ENCODE results near the gene SLC4A11.

SLC4A11 gene

GRCh38 chr20:3239026-3239866 is at the start of gene SLC4A11:
Gene SLC4A11 (minus strand): TSS chr20:3239190. CDS start chr20:3239137, 53 bp downstream.
- peak; percentile 72 for DNase-seq

GRCh38 chr20:3283222-3283820 is 44.3 kb upstream of the SLC4A11 start:
- in situ Hi-C loops (cut with MboI; ENCODE audit: low pct_unique_long_range_greater_than_20kb, low sequenced_read_pairs) = no loop called here
- no peak for DNase-seq

More at GRCh38 chr20:3239026-3239866, at the start of gene SLC4A11:
- in situ Hi-C loops (cut with MboI; ENCODE audit: low pct_unique_long_range_greater_than_20kb, low sequenced_read_pairs) = no loop called here

GRCh38 chr20:3282271-3283221 is 43.6 kb upstream of the SLC4A11 start:
- DNase-seq = no peak
- in situ Hi-C loops (cut with MboI; ENCODE audit: low pct_unique_long_range_greater_than_20kb, low sequenced_read_pairs) = no loop called here

GRCh38 chr20:3281437-3281836 is 42.4 kb upstream of the SLC4A11 start:
- in situ Hi-C loops (cut with MboI; ENCODE audit: low pct_unique_long_range_greater_than_20kb, low sequenced_read_pairs) = no loop called here
- DNase-seq = no peak

- DNase-seq = no peak
Observed at GRCh38 chr20:3279761-3280160, 40.8 kb upstream of the SLC4A11 start.

GRCh38 chr20:3277686-3278465 is 38.9 kb upstream of the SLC4A11 start:
- no peak for DNase-seq
- in situ Hi-C loops (cut with MboI; ENCODE audit: low pct_unique_long_range_greater_than_20kb, low sequenced_read_pairs) = no loop called here

More at GRCh38 chr20:3279761-3280160, 40.8 kb upstream of the SLC4A11 start:
- in situ Hi-C loops (cut with MboI; ENCODE audit: low pct_unique_long_range_greater_than_20kb, low sequenced_read_pairs) = no loop called here

GRCh38 chr20:3276680-3277015 is 37.7 kb upstream of the SLC4A11 start:
- peak; percentile 42 for DNase-seq
- in situ Hi-C loops (cut with MboI; ENCODE audit: low pct_unique_long_range_greater_than_20kb, low sequenced_read_pairs) = no loop called here

GRCh38 chr20:3275966-3276679 is 37.1 kb upstream of the SLC4A11 start:
- in situ Hi-C loops (cut with MboI; ENCODE audit: low pct_unique_long_range_greater_than_20kb, low sequenced_read_pairs) = no loop called here
- DNase-seq = no peak

- in situ Hi-C loops (cut with MboI; ENCODE audit: low pct_unique_long_range_greater_than_20kb, low sequenced_read_pairs) = no loop called here
Observed at GRCh38 chr20:3275064-3275935, 36.3 kb upstream of the SLC4A11 start.

GRCh38 chr20:3273371-3273770 is 34.4 kb upstream of the SLC4A11 start:
- in situ Hi-C loops (cut with MboI; ENCODE audit: low pct_unique_long_range_greater_than_20kb, low sequenced_read_pairs) = no loop called here
- no peak for DNase-seq

More at GRCh38 chr20:3275064-3275935, 36.3 kb upstream of the SLC4A11 start:
- no peak for DNase-seq

GRCh38 chr20:3270051-3270450 is 31.1 kb upstream of the SLC4A11 start:
- DNase-seq = no peak
- in situ Hi-C loops (cut with MboI; ENCODE audit: low pct_unique_long_range_greater_than_20kb, low sequenced_read_pairs) = no loop called here

- no peak for DNase-seq
Observed at GRCh38 chr20:3262566-3262965, 23.6 kb upstream of the SLC4A11 start.

GRCh38 chr20:3258429-3258828 is 19.4 kb upstream of the SLC4A11 start:
- in situ Hi-C loops (cut with MboI; ENCODE audit: low pct_unique_long_range_greater_than_20kb, low sequenced_read_pairs) = no loop called here
- DNase-seq = no peak

More at GRCh38 chr20:3262566-3262965, 23.6 kb upstream of the SLC4A11 start:
- in situ Hi-C loops (cut with MboI; ENCODE audit: low pct_unique_long_range_greater_than_20kb, low sequenced_read_pairs) = no loop called here

GRCh38 chr20:3255728-3256127 is 16.7 kb upstream of the SLC4A11 start:
- no peak for DNase-seq
- in situ Hi-C loops (cut with MboI; ENCODE audit: low pct_unique_long_range_greater_than_20kb, low sequenced_read_pairs) = no loop called here

GRCh38 chr20:3251806-3252205 is 12.8 kb upstream of the SLC4A11 start:
- in situ Hi-C loops (cut with MboI; ENCODE audit: low pct_unique_long_range_greater_than_20kb, low sequenced_read_pairs) = no loop called here
- DNase-seq = no peak

GRCh38 chr20:3250091-3250504 is 11.1 kb upstream of the SLC4A11 start:
- in situ Hi-C loops (cut with MboI; ENCODE audit: low pct_unique_long_range_greater_than_20kb, low sequenced_read_pairs) = no loop called here
- peak; percentile 34 for DNase-seq

GRCh38 chr20:3248993-3249347 is 10.0 kb upstream of the SLC4A11 start:
- DNase-seq = no peak
- in situ Hi-C loops (cut with MboI; ENCODE audit: low pct_unique_long_range_greater_than_20kb, low sequenced_read_pairs) = no loop called here
